ENCODE data around the gene UGT3A2. TPM values are rescaled to one million over a fixed set of nuclear protein-coding genes. Genes with fewer than 3 reads are reported as not detected.

The UGT3A2 gene
- polyA plus RNA-seq, 1 donor, result 0.68 TPM

- DNase-seq (ENCODE audit: low read depth), result no peak
Measured at GRCh38 chr5:36007366-36007765, 59.3 kb downstream of the UGT3A2 start.

- no peak for DNase-seq (ENCODE audit: low read depth)
Measured at GRCh38 chr5:36006163-36006562, 60.5 kb downstream of the UGT3A2 start.

GRCh38 chr5:36001032-36001431 lies 65.7 kb downstream of the UGT3A2 start:
- DNase-seq (ENCODE audit: low read depth), result no peak

- no peak for DNase-seq (ENCODE audit: low read depth)
Measured at GRCh38 chr5:35999547-35999946, 67.1 kb downstream of the UGT3A2 start.

- DNase-seq (ENCODE audit: low read depth), result no peak
Measured at GRCh38 chr5:35996076-35996475, 70.6 kb downstream of the UGT3A2 start.

GRCh38 chr5:35990941-35991611 lies 75.6 kb downstream of the UGT3A2 start, which contains the start of gene UGT3A1:
Gene UGT3A1, minus strand, starts transcription at chr5:35991390. Its CDS starts 150 bp downstream, at chr5:35991240.
- no peak for DNase-seq (ENCODE audit: low read depth)

GRCh38 chr5:35990520-35990919 lies 76.2 kb downstream of the UGT3A2 start:
- no peak for DNase-seq (ENCODE audit: low read depth)

- DNase-seq (ENCODE audit: low read depth), result no peak
Measured at GRCh38 chr5:35988529-35988928, 78.2 kb downstream of the UGT3A2 start.

- no peak for DNase-seq (ENCODE audit: low read depth)
Measured at GRCh38 chr5:35987776-35988175, 78.9 kb downstream of the UGT3A2 start.

Other genes starting within 250 kb of the UGT3A2 start
- 2.4 TPM for gene IL7R, start 210.0 kb downstream of the UGT3A2 start, polyA plus RNA-seq (ENCODE audit: insufficient read length)
- gene CAPSL, start 128.3 kb downstream of the UGT3A2 start, polyA plus RNA-seq (ENCODE audit: insufficient read length), result not detected
- gene UGT3A1, start 75.5 kb downstream of the UGT3A2 start, polyA plus RNA-seq (ENCODE audit: insufficient read length), result 36.1 TPM
- 13.7 TPM for gene LMBRD2, start 85.0 kb upstream of the UGT3A2 start, polyA plus RNA-seq (ENCODE audit: insufficient read length)
- 44.9 TPM for gene SKP2, start 85.2 kb upstream of the UGT3A2 start, polyA plus RNA-seq (ENCODE audit: insufficient read length)
- 38.2 TPM for gene NADK2, start 175.0 kb upstream of the UGT3A2 start, polyA plus RNA-seq (ENCODE audit: insufficient read length)
- 0.47 TPM for gene RANBP3L, start 235.0 kb upstream of the UGT3A2 start, polyA plus RNA-seq (ENCODE audit: insufficient read length)